ENCODE data around the gene FGGY. TPM values are rescaled to one million over a fixed set of nuclear protein-coding genes. Genes with fewer than 3 reads are reported as not detected.

FGGY gene
- total RNA-seq, 1 experiment from 2014 or later, result 14.6 TPM

DNA sequence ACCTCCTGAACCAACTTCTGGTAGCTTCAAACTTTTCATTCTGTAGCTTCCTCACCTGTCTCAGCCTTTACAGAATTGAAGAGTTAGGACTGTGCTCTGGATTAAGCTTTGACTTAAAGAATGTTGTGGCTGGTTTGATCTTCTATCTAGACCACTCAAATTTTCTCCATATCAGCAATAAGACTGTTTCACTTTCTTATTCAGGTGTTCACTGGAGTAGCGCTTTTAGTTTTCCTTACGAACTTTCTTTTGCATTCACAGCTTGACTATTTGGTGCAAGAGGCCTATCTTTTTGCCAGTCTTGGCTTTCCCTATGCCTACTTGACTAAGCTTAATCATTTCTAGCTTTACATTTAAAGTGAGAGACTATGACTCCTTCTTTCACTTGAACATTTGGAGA, 31.5 kb downstream of the FGGY start:
- H3K27ac Mint-ChIP-seq, result no peak overlapping the region
- no peak for DNase-seq
- H3K23me2 ChIP-seq (ENCODE audit: insufficient read length, low read depth, low read length, poor library complexity, severe bottlenecking), result no peaks in the 10 kb centered on the region
- H3K9ac ChIP-seq (ENCODE audit: extremely low read depth, insufficient read length, low read length), result no peak overlapping the region
- no peak overlapping the region for H4K8ac ChIP-seq (replicated peaks; ENCODE audit: insufficient read length, low read depth, low read length)
- no peaks in the 10 kb centered on the region for H4K20me1 ChIP-seq (ENCODE audit: control insufficient read depth, insufficient read depth, insufficient read length)
- H3T11ph ChIP-seq (ENCODE audit: low read length), result no peak overlapping the region
- H3K36me3 Mint-ChIP-seq (ENCODE audit: insufficient read depth in 1 of 3, low read depth in 3 of 3), result peaks cover 11 to 31% (median 16%) of the 10 kb centered on the region in 3 experiments
- H2BK15ac ChIP-seq (ENCODE audit: low read depth, low read length), result no peak overlapping the region
- H2BK20ac ChIP-seq (ENCODE audit: low read depth, low read length, poor library complexity, severe bottlenecking), result no peak overlapping the region
- no peaks in the 10 kb centered on the region for H3K27me3 Mint-ChIP-seq (ENCODE audit: low read depth)
- no peak overlapping the region for H3K56ac ChIP-seq (ENCODE audit: insufficient read length, low read depth, low read length)
- no peaks in the 10 kb centered on the region for H3K79me2 ChIP-seq (ENCODE audit: insufficient read depth, low read length)
- no peak for TF ChIP-seq CTCF (conservative IDR thresholded peaks at IDR 0.05)
- H3K23ac ChIP-seq (ENCODE audit: insufficient read length, low read depth, low read length), result no peak overlapping the region
- H3K9me3 ChIP-seq (ENCODE audit: control insufficient read depth, low read depth, low read length), result no peaks in the 10 kb centered on the region
- H3K4me1 Mint-ChIP-seq, result peaks cover 3 to 6% of the 10 kb centered on the region in 2 experiments; a peak in 3 of 4 replicates
- no peaks in the 10 kb centered on the region for H3K27me3 ChIP-seq (ENCODE audit: insufficient read depth, low read length)
- H3K18ac ChIP-seq (ENCODE audit: insufficient read length, low read depth, low read length), result no peak overlapping the region
- no CpG with 5 or more reads among the region's 2 CpGs for WGBS (ENCODE audit: extremely low coverage, insufficient read length, low lambda C conversion rate)
- no peak overlapping the region for H2BK5ac ChIP-seq (ENCODE audit: insufficient read length, low read length)
- H2AK5ac ChIP-seq (ENCODE audit: insufficient read length, low read length), result no peak overlapping the region
- H4K5ac ChIP-seq (ENCODE audit: insufficient read length, low read depth, low read length), result no peak overlapping the region
- H3K79me1 ChIP-seq (ENCODE audit: insufficient read depth, low read depth, low read length, poor library complexity, severe bottlenecking), result no peaks in the 10 kb centered on the region
- no peaks in the 10 kb centered on the region for H3K4me1 ChIP-seq (ENCODE audit: insufficient read depth, low read length)
- no peak overlapping the region for H3K4me2 ChIP-seq (ENCODE audit: insufficient read depth, insufficient read length, low read length)
- peaks cover 8 to 10% of the 10 kb centered on the region in 2 experiments; a peak in 3 of 5 replicates for H3K9me3 Mint-ChIP-seq
- H2AFZ ChIP-seq (ENCODE audit: low read length), result no peak overlapping the region
- H3K14ac ChIP-seq (ENCODE audit: insufficient read depth, low read length), result no peak overlapping the region
- no peak overlapping the region for H2BK120ac ChIP-seq (ENCODE audit: low read depth, low read length, poor library complexity, severe bottlenecking)
- no peak overlapping the region for H4K91ac ChIP-seq (ENCODE audit: insufficient read length, low read depth, low read length)
- no peak overlapping the region for H3K4ac ChIP-seq (ENCODE audit: low read depth, low read length)
- H3K4me3 Mint-ChIP-seq, result no peak overlapping the region
- no peak overlapping the region for H3K27ac ChIP-seq (ENCODE audit: insufficient read length, low read depth, low read length)
- no peak overlapping the region for H2BK12ac ChIP-seq (ENCODE audit: insufficient read length, low read depth, low read length)
